ENCODE results near the gene PREP. TPM values are rescaled to one million over a fixed set of nuclear protein-coding genes. Genes with fewer than 3 reads are reported as not detected.

The PREP gene
- total RNA-seq, 1 donor from 2014 or later: 39.6 TPM

GRCh38 chr6:105272786-105273185 is 130.1 kb downstream of the PREP start:
- no peak overlapping the region for H3K27ac Mint-ChIP-seq (ENCODE audit: unreplicated experiment)
- peaks cover 17% of the 10 kb centered on the region for H3K4me1 Mint-ChIP-seq (ENCODE audit: unreplicated experiment)
- no peak for DNase-seq (ENCODE audit: low spot score)
- no peak overlapping the region for H3K4me3 Mint-ChIP-seq (ENCODE audit: unreplicated experiment)
- no peaks in the 10 kb centered on the region for H3K9me3 Mint-ChIP-seq (ENCODE audit: unreplicated experiment)
- no peaks in the 10 kb centered on the region for H3K27me3 Mint-ChIP-seq (ENCODE audit: unreplicated experiment)
- H3K36me3 Mint-ChIP-seq (ENCODE audit: low read depth, unreplicated experiment): peaks cover 20% of the 10 kb centered on the region
- TF ChIP-seq, protein P1, sequence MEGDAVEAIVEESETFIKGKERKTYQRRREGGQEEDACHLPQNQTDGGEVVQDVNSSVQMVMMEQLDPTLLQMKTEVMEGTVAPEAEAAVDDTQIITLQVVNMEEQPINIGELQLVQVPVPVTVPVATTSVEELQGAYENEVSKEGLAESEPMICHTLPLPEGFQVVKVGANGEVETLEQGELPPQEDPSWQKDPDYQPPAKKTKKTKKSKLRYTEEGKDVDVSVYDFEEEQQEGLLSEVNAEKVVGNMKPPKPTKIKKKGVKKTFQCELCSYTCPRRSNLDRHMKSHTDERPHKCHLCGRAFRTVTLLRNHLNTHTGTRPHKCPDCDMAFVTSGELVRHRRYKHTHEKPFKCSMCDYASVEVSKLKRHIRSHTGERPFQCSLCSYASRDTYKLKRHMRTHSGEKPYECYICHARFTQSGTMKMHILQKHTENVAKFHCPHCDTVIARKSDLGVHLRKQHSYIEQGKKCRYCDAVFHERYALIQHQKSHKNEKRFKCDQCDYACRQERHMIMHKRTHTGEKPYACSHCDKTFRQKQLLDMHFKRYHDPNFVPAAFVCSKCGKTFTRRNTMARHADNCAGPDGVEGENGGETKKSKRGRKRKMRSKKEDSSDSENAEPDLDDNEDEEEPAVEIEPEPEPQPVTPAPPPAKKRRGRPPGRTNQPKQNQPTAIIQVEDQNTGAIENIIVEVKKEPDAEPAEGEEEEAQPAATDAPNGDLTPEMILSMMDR (IDR thresholded peaks at IDR 0.05; ENCODE audit: unreplicated experiment): no peak

GRCh38 chr6:105270511-105270910 is 132.4 kb downstream of the PREP start:
- no peak overlapping the region for H3K27ac Mint-ChIP-seq (ENCODE audit: unreplicated experiment)
- no peak overlapping the region for H3K4me3 Mint-ChIP-seq (ENCODE audit: unreplicated experiment)
- TF ChIP-seq, protein P1 (IDR thresholded peaks at IDR 0.05; ENCODE audit: unreplicated experiment): no peak
- H3K4me1 Mint-ChIP-seq (ENCODE audit: unreplicated experiment): peaks cover 17% of the 10 kb centered on the region
- H3K27me3 Mint-ChIP-seq (ENCODE audit: unreplicated experiment): no peaks in the 10 kb centered on the region
- H3K9me3 Mint-ChIP-seq (ENCODE audit: unreplicated experiment): no peaks in the 10 kb centered on the region
- H3K36me3 Mint-ChIP-seq (ENCODE audit: low read depth, unreplicated experiment): peaks cover 4% of the 10 kb centered on the region
- DNase-seq (ENCODE audit: low spot score): no peak

DNA sequence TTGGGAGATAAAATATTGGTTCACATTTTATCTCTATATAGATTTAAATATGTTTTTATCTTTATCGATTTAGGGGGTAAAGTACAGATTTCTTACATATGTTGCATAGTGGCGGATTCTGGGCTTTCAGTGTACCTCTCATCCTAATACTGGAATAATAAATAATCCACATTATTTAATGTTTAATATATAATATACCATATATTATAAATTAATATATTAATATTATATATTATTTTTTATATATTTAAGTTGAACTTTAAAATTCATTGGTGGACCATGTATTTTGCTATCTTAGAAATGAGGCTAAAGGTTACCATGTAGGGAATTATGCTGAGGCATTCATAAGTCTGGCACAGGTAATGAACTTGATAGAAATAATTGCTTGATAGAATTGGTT is 133.5 kb downstream of the PREP start:
- no peaks in the 10 kb centered on the region for H3K36me3 Mint-ChIP-seq (ENCODE audit: low read depth, unreplicated experiment)
- H3K27ac Mint-ChIP-seq (ENCODE audit: unreplicated experiment): no peak overlapping the region
- no peak overlapping the region for H3K4me3 Mint-ChIP-seq (ENCODE audit: unreplicated experiment)
- TF ChIP-seq, protein P1 (IDR thresholded peaks at IDR 0.05; ENCODE audit: unreplicated experiment): no peak
- no peak for DNase-seq (ENCODE audit: low spot score)
- no peaks in the 10 kb centered on the region for H3K9me3 Mint-ChIP-seq (ENCODE audit: unreplicated experiment)
- peaks cover 17% of the 10 kb centered on the region for H3K4me1 Mint-ChIP-seq (ENCODE audit: unreplicated experiment)
- no peaks in the 10 kb centered on the region for H3K27me3 Mint-ChIP-seq (ENCODE audit: unreplicated experiment)

- Mint-ChIP-seq H3K9me3 (ENCODE audit: unreplicated experiment) (no peaks in the 10 kb centered on the region), H3K36me3 (ENCODE audit: low read depth, unreplicated experiment) (no peaks in the 10 kb centered on the region), H3K27ac (ENCODE audit: unreplicated experiment) (no peak overlapping the region), H3K4me3 (ENCODE audit: unreplicated experiment) (no peak overlapping the region), H3K27me3 (ENCODE audit: unreplicated experiment) (no peaks in the 10 kb centered on the region), H3K4me1 (ENCODE audit: unreplicated experiment) (peaks cover 4% of the 10 kb centered on the region)
- TF ChIP-seq, protein P1 (IDR thresholded peaks at IDR 0.05; ENCODE audit: unreplicated experiment): no peak
- DNase-seq (ENCODE audit: low spot score): no peak
These were observed 138.9 kb downstream of the PREP start for GRCh38 chr6:105263685-105264610.
